Stimulated activated CD8-positive, alpha-beta memory T cell treated with anti-CD3 and anti-CD28 coated beads, Interleukin-15, amount 100 ng/mL, for 48 hours (primary cell): ENCODE data around the gene MBP.
"Not testable (repeated sequence)": the region's sequence is repeated elsewhere in the genome, so short reads cannot be mapped to it uniquely, and the experiment has no call there.

Experiments used
- DNase-seq, 2 donors: peaks; one replicate each; pipeline ENCODE4 v3.0.0-alpha.2; 2020; ENCODE audit warnings: low read depth in 2 of 2

MBP gene

GRCh38 chr18:77022556-77022955 is 110.0 kb downstream of the MBP start:
- DNase-seq, result no peak

GRCh38 chr18:77022116-77022515 is 110.5 kb downstream of the MBP start:
- no peak for DNase-seq

GRCh38 chr18:77021478-77021877 is 111.1 kb downstream of the MBP start:
- DNase-seq, result not testable (repeated sequence)

- DNase-seq, result no peak
Observed at GRCh38 chr18:77021075-77021474, 111.5 kb downstream of the MBP start.

GRCh38 chr18:77020561-77020960 is 112.0 kb downstream of the MBP start:
- no peak for DNase-seq

- no peak for DNase-seq
Observed at GRCh38 chr18:77019641-77020040, 112.9 kb downstream of the MBP start.

GRCh38 chr18:77018650-77019049 is 113.9 kb downstream of the MBP start:
- not testable (repeated sequence) for DNase-seq

GRCh38 chr18:77017355-77017754 is 115.2 kb downstream of the MBP start:
- no peak for DNase-seq

- DNase-seq, result no peak
Observed at GRCh38 chr18:77016936-77017335, 115.6 kb downstream of the MBP start.

- no peak for DNase-seq
Observed at GRCh38 chr18:77015771-77016710, 116.5 kb downstream of the MBP start.

- no peak for DNase-seq
Observed at GRCh38 chr18:77015169-77015568, 117.4 kb downstream of the MBP start.

- no peak for DNase-seq
Observed at GRCh38 chr18:77014538-77014937, 118.0 kb downstream of the MBP start.

- no peak for DNase-seq
Observed at GRCh38 chr18:77013811-77014521, 118.6 kb downstream of the MBP start.

- DNase-seq, result no peak
Observed at GRCh38 chr18:77012806-77013541, 119.6 kb downstream of the MBP start.

GRCh38 chr18:77012120-77012519 is 120.5 kb downstream of the MBP start:
- no peak for DNase-seq

GRCh38 chr18:77009675-77010074 is 122.9 kb downstream of the MBP start:
- no peak for DNase-seq

- DNase-seq, result no peak
Observed at GRCh38 chr18:77008576-77009315, 123.8 kb downstream of the MBP start.

- DNase-seq, result no peak
Observed at GRCh38 chr18:77008006-77008405, 124.6 kb downstream of the MBP start.

GRCh38 chr18:77007251-77007650 is 125.3 kb downstream of the MBP start:
- DNase-seq, result no peak

- DNase-seq, result no peak
Observed at GRCh38 chr18:77006305-77007175, 126.0 kb downstream of the MBP start.
